NCI-H187 treated with DMSO at 0.1 percent for 48 hours (cell line): ENCODE results near the gene CSNK2B.

ENCODE experiments used
- DNase-seq: peaks from one replicate; lab custom pipeline; 2025; lab: John Stamatoyannopoulos, UW

The CSNK2B gene

DNA sequence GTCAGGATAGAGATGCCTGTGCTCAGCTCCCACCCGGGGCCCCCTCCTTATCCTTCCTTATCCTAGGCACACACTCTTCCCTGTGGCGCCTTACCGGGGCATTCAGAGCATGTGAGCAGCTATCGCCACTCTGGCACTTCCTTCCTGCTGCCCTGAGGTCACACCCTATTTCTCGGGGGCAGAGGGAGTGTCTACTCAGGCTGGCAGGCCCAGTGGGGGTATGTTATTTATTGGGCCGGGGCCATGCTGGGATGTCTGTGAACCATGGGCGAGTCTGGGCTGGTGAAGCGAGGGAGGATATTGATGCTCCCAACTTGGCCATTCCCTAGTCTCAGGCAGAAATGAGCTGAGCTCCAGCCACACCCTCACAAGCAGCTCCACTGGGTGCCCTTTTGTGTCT, 45.4 kb downstream of the CSNK2B start:
- DNase-seq, result no peak

DNA sequence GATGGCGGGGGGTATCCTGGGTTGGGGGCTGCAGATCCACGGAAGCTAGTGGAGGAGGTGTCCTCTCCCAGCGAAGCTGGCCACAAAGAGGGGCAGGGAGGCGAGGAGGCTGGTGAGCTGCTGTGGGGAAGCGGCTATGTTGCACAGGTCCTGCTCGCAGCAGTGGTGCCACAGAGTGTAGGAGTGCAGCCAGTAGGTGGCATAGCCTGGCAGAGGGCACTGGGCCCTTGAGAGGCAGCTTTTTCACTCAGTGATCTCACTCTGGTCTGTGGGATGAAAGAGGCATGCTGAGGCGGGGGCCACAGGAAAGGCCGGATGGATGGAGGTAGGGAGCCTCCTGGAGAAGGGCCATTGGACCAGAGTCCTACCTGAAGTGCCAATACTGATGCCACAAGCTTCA, 46.4 kb downstream of the CSNK2B start:
- DNase-seq, result no peak

DNA sequence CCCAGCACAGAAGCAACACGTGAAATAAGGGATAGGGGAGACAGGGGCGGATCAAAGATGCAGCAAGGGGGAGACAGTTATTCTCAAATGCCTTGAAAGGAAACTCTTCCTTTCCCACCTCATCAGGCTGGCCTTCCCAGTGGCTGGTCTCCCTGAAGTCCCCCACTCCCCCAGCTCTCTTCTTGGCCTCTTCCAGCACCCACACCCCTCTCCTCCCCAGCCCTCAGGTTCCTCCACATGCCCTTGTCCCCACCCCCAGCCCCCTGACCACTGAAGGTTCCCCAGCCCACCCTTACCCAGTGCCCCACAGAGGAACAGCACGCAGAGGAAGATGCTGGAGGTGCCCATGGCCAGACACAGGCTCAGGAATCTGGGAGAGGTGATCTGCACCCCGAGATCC, 47.6 kb downstream of the CSNK2B start:
- no peak for DNase-seq

DNA sequence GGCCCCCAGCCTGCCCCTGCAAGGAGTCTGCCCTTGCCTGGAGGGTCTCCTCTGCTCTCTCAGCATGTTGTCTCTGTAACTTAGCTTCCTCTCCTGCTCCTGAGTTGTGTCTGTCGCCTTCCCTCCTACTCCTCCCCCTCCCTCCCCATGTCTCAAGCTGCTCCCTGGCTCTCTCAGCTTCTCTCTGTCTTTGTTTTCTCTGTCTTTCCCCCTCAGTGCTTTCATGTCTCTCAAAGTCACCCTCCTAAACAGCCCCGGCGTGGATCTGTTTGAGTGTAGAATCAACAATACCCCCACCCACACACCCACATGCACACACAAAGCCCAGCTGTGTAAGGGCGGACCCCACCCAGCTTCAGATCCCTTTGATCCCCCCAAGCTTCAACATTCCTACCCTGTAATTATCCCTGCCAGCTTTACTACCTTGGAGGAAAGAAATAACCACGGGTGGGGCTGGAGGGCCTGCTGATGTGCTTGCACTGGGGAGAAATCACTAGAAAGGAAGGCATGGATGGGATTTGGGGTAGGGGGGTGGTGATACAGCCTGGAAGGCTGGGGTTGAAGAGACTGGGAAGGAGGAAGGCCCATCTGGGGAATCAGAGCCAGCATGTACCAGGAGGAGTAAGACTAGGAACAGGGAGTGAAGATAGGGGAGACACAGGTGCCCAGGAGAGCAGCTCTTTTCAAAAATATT, 48.3 kb downstream of the CSNK2B start:
- no peak for DNase-seq

DNA sequence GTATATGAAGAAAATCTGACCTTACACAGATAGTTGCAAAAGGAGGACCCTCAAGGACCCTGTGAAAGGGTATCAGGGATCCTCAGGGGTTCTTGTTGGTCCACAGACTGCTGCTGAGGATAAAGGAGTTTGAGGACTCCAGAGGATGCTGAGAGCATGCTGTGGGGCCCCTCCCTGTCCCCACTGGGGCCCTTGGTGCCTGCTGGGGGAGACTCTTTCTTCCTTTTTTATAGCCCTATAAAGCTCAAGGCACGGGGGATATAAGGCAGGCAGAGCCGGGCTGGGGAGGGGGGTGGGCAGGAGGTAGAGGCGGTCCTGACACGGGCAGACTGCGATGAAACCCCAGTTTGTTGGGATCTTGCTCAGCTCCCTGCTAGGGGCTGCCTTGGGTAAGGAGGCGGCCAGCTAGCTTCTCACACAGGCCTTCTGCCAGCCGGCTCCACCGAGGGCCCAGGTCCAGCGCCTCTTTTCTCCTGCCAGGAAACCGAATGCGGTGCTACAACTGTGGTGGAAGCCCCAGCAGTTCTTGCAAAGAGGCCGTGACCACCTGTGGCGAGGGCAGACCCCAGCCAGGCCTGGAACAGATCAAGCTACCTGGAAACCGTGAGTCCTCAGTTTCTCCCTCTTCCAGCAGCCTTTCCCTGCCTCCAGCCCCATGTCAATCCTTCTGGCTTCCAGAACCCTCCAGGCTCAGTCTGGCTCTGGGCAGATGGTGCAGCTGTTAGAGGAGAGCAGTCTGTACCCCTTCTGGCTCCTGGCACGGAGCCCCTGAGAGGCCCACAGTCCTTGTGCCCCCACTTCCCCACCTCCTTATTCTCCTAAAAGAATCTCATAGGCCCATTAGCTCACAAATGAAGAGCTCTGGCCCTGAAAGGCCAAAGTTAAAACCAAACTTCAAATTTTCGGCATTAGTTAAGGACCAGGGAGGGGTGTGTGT, 49.4 kb downstream of the CSNK2B start, which contains the start of gene LY6G6D:
TSS of gene LY6G6D (plus strand) at position 327 of the 937 bp plus-strand sequence. CDS start at position 335, 8 bp downstream.
- no peak for DNase-seq

DNA sequence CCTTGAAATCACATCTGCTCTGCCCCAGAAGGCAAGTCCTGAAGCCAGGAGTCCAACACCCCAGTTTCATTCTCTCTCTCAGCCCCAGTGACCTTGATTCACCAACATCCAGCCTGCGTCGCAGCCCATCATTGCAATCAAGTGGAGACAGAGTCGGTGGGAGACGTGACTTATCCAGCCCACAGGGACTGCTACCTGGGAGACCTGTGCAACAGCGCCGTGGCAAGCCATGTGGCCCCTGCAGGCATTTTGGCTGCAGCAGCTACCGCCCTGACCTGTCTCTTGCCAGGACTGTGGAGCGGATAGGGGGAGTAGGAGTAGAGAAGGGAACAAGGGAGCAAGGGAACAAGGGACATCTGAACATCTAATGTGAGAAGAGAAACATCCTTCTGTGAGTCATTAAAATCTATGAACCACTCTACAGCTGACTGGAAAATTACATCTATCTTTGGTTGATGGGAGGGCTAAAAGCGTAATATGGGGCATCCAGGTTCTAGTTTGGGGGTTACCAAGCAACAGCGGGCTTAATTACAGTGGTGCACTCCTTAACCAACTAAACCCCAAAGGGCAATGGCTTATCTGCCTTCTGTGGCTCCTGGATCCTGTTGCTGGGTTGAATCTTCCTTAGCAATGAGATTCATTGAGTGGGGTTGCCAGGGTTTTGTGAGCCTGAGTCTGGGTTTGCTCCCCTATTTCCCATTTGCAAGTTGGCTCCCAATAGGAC, 51.8 kb downstream of the CSNK2B start:
- DNase-seq, result no peak

DNA sequence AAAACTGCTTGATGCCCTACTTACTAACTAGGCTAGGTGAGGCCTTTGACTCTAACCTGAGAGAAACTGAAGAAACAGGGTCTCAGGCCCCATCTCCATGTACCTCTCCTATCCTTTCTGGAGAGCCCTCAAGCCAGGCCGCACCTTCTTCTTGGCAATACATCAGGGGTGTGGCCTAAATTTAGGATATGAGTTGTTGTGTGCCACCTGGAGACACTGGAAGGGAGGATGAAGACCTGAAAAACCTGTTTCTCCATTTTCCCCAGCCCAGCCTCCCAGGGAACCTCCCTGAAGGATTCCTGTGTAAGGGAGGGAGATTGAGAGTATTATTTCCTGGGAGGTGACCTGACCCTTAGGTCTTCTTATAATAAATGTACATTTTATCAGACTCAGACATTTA, 52.4 kb downstream of the CSNK2B start:
- no peak for DNase-seq

DNA sequence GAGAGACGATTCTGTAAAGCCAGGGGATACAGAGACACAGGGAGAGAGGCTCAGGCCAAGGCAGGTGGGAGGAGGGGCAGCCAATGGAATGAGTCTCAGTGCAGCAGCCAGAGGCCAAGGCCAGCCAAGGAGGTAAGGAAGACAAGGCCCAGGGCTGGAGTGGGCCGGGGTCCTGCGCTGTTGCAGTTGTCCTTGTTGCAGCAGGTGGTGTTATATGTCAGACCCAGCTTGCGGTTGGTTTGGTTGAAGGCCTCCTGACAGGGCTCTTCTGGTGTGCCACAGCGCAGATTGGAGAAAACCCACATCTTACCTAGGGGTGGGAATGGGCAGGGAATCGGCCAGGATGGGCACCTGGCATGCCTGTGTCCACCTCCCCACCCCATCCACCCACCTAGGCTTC, 53.1 kb downstream of the CSNK2B start:
- no peak for DNase-seq
